ENCODE data around the gene CARS2. TPM values are rescaled to one million over a fixed set of nuclear protein-coding genes. Genes with fewer than 3 reads are reported as not detected.
"Not testable (repeated sequence)": the region's sequence is repeated elsewhere in the genome, so short reads cannot be mapped to it uniquely, and the experiment has no call there.

The CARS2 gene
- total and polyA plus RNA-seq, 2 of the 8 experiments (the other 6 are each of a cell fraction or from before 2014, with no cell fraction given) = 47.7 to 55.9 TPM

GRCh38 chr13:110607675-110608224 is 98.2 kb downstream of the CARS2 start (continued):
- TF ChIP-seq SAP30 (IDR thresholded peaks at IDR 0.05; ENCODE audit: insufficient read depth, insufficient replicate concordance, low read length) (no peak), ATF2 (IDR thresholded peaks at IDR 0.05; ENCODE audit: low read length) (no peak), TCF12 (IDR thresholded peaks at IDR 0.05; ENCODE audit: low read depth, low read length) (no peak)

DNA sequence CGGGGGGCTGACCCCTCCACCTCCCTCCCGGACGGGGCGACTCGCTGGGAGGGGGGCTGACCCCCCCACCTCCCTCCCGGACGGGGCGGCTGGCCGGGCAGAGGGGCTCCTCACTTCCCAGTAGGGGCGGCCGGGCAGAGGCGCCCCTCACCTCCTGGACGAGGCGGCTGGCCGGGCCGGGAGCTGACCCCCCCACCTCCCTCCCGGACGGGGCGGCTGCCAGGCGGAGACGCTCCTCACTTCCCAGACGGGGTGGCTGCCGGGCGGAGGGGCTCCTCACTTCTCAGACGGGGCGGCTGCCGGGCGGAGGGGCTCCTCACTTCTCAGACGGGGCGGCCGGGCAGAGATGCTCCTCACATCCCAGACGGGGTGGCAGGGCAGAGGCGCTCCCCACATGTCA is 99.6 kb downstream of the CARS2 start:
- H4K8ac ChIP-seq (ENCODE audit: extremely low read depth, insufficient read depth, low read length); H3K4ac ChIP-seq (replicated peaks; ENCODE audit: insufficient read length, low read depth, low read length); H3K18ac ChIP-seq (ENCODE audit: extremely low read depth, low read length); H3K56ac ChIP-seq (replicated peaks; ENCODE audit: insufficient read length, low read depth, low read length); H3K4me3 ChIP-seq (ENCODE audit: extremely low read depth in 1 of 4, insufficient read depth in 2 of 4, low read depth in 3 of 4, low read length in 4 of 4); CTCF ChIA-PET (ENCODE audit: partially characterized antibody); POLR2A ChIA-PET (ENCODE audit: partially characterized antibody); H3K23ac ChIP-seq (ENCODE audit: insufficient read length); H3K27ac ChIP-seq (ENCODE audit: low read depth, low read length); H2AFZ ChIP-seq (ENCODE audit: low read length); H3K14ac ChIP-seq (ENCODE audit: insufficient read length); H2BK5ac ChIP-seq (ENCODE audit: low read depth, low read length); FAIRE-seq; H3K4me2 ChIP-seq (ENCODE audit: insufficient read depth in 1 of 2, low read depth in 2 of 2, low read length in 2 of 2); H2BK120ac ChIP-seq (replicated peaks; ENCODE audit: low read depth, low read length); H3K9ac ChIP-seq (replicated peaks in 1 of 4; ENCODE audit: extremely low read depth in 1 of 4, low read depth in 3 of 4, low read length in 3 of 4); H4K5ac ChIP-seq (ENCODE audit: insufficient read length, low read depth, low read length); H4K91ac ChIP-seq (replicated peaks; ENCODE audit: insufficient read length, low read length); H3K9me3 ChIP-seq (ENCODE audit: insufficient read depth in 2 of 2, low read depth in 1 of 2, low read length in 1 of 2); H3K27me3 ChIP-seq (replicated peaks in 1 of 4; ENCODE audit: control insufficient read depth in 3 of 4, extremely low read depth in 1 of 4, insufficient read depth in 3 of 4, low read length in 3 of 4); H4K20me1 ChIP-seq (replicated peaks in 1 of 2; ENCODE audit: control insufficient read depth in 1 of 2, insufficient read depth in 2 of 2, low read length in 2 of 2); H3K4me1 ChIP-seq (replicated peaks in 1 of 4; ENCODE audit: control insufficient read depth in 3 of 4, insufficient read depth in 4 of 4, low read length in 3 of 4); H3K36me3 ChIP-seq (ENCODE audit: control insufficient read depth in 2 of 4, insufficient read depth in 4 of 4, low read length in 3 of 4); H3K23me2 ChIP-seq (ENCODE audit: low read depth, low read length); H2BK20ac ChIP-seq (ENCODE audit: low read length); H3K79me2 ChIP-seq (ENCODE audit: control insufficient read depth in 1 of 2, insufficient read depth in 2 of 2, low read length in 2 of 2); DNase-seq (ENCODE audit: low read depth in 1 of 2, low spot score in 2 of 2); H2BK12ac ChIP-seq (ENCODE audit: low read depth, low read length); H3K79me1 ChIP-seq (ENCODE audit: low read depth, low read length); H2AK5ac ChIP-seq (ENCODE audit: low read depth, low read length); H2BK15ac ChIP-seq (ENCODE audit: low read length): not testable (repeated sequence)
- WGBS, 2 experiments (ENCODE audit: extremely low coverage in 1 of 2, insufficient coverage in 1 of 2, insufficient read length in 1 of 2, insufficient replicate concordance in 2 of 2, low coverage in 1 of 2, low lambda C conversion rate in 2 of 2, missing lambda C conversion rate in 1 of 2) = no CpG with 5 or more reads among the region's 33 CpGs

All from H1 (cell line).